AG20443 (cell line): ENCODE results near the gene SEPTIN8.
A peak's percentile ranks its signal among the peaks of the same experiment; 100 is the strongest.
"Not testable (repeated sequence)": the region's sequence is repeated elsewhere in the genome, so short reads cannot be mapped to it uniquely, and the experiment has no call there.

Source experiments
- DNase-seq: peaks from one replicate; pipeline ENCODE4 v3.0.0; 2012; ENCODE audit warnings: low spot score, mixed read lengths

SEPTIN8 gene

GRCh38 chr5:132812123-132812765, 35.2 kb upstream of the SEPTIN8 start:
- DNase-seq = no peak

- DNase-seq = no peak
Measured at GRCh38 chr5:132810605-132811004, 33.6 kb upstream of the SEPTIN8 start.

GRCh38 chr5:132808866-132809265, 31.8 kb upstream of the SEPTIN8 start:
- no peak for DNase-seq

GRCh38 chr5:132808448-132808847, 31.4 kb upstream of the SEPTIN8 start:
- DNase-seq = no peak

GRCh38 chr5:132807163-132807838, 30.3 kb upstream of the SEPTIN8 start:
- DNase-seq = no peak

GRCh38 chr5:132806804-132807162, 29.7 kb upstream of the SEPTIN8 start:
- not testable (repeated sequence) for DNase-seq

- DNase-seq = not testable (repeated sequence)
Measured at GRCh38 chr5:132805872-132806271, 28.8 kb upstream of the SEPTIN8 start.

GRCh38 chr5:132804219-132804618, 27.2 kb upstream of the SEPTIN8 start:
- DNase-seq = not testable (repeated sequence)

- DNase-seq = not testable (repeated sequence)
Measured at GRCh38 chr5:132802685-132803066, 25.6 kb upstream of the SEPTIN8 start.

- DNase-seq = no peak
Measured at GRCh38 chr5:132802044-132802684, 25.1 kb upstream of the SEPTIN8 start.

- no peak for DNase-seq
Measured at GRCh38 chr5:132800545-132800944, 23.5 kb upstream of the SEPTIN8 start.

GRCh38 chr5:132799392-132799791, 22.4 kb upstream of the SEPTIN8 start:
- DNase-seq = no peak

GRCh38 chr5:132797651-132798050, 20.6 kb upstream of the SEPTIN8 start:
- DNase-seq = peak; percentile 65

- no peak for DNase-seq
Measured at GRCh38 chr5:132791026-132791425, 14.0 kb upstream of the SEPTIN8 start.

GRCh38 chr5:132790201-132790865, 13.3 kb upstream of the SEPTIN8 start:
- no peak for DNase-seq

- DNase-seq = no peak
Measured at GRCh38 chr5:132788990-132789886, 12.2 kb upstream of the SEPTIN8 start.

- DNase-seq = no peak
Measured at GRCh38 chr5:132788508-132788907, 11.5 kb upstream of the SEPTIN8 start.

- DNase-seq = peak; percentile 78
Measured at GRCh38 chr5:132787076-132787475, 10.0 kb upstream of the SEPTIN8 start.

GRCh38 chr5:132785864-132786263, 8.8 kb upstream of the SEPTIN8 start:
- no peak for DNase-seq

- no peak for DNase-seq
Measured at GRCh38 chr5:132785365-132785764, 8.3 kb upstream of the SEPTIN8 start.

- DNase-seq = peak; percentile 48
Measured at GRCh38 chr5:132782101-132782500, 5.1 kb upstream of the SEPTIN8 start.

- no peak for DNase-seq
Measured at GRCh38 chr5:132781029-132781428, 4.0 kb upstream of the SEPTIN8 start.
